WTC11 (cell line): Measurements from ENCODE around the gene MVP. TPM values are rescaled to one million over a fixed set of nuclear protein-coding genes. Genes with fewer than 3 reads are reported as not detected.

Experiments
- ATAC-seq: fragments of 200-7000 bp; cut with Tn5 transposase; 2 replicates; pipeline ENCODE4 v1.10.0; 2021; ENCODE audit warnings: mild to moderate bottlenecking, moderate library complexity
- CTCF ChIA-PET: fragments of 300-600 bp; sonication (Branson Sonifier 250); formaldehyde crosslinking; loops from one replicate; lab custom pipeline; 2021; ENCODE audit warnings: antibody characterized with exemption; lab: Charles Lee
- POLR2A ChIA-PET: fragments of 350-600 bp; sonication (Branson Sonifier 250); formaldehyde crosslinking; loops from one replicate; lab custom pipeline; 2021; ENCODE audit warnings: antibody characterized with exemption; lab: Charles Lee
- DNase-seq: peaks from one replicate; pipeline ENCODE4 v3.0.0; 2021; ENCODE audit warnings: low spot score
- H3K27ac Mint-ChIP-seq: 2 replicates; pipeline ENCODE4 v1.8.0; 2021; ENCODE audit warnings: mixed read lengths
- H3K27me3 Mint-ChIP-seq: 2 replicates; pipeline ENCODE4 v1.8.0; 2021; ENCODE audit warnings: low read depth, mild to moderate bottlenecking, moderate library complexity, mixed read lengths
- H3K36me3 Mint-ChIP-seq: 2 replicates; pipeline ENCODE4 v1.8.0; 2021; ENCODE audit warnings: mixed read lengths
- H3K4me1 Mint-ChIP-seq: 2 replicates; pipeline ENCODE4 v1.8.0; 2022; ENCODE audit warnings: mixed read lengths
- H3K4me3 Mint-ChIP-seq: 2 replicates; pipeline ENCODE4 v1.8.0; 2021; ENCODE audit warnings: mild to moderate bottlenecking, moderate library complexity, mixed read lengths
- H3K9me3 Mint-ChIP-seq: 2 replicates; pipeline ENCODE4 v1.8.0; 2021; ENCODE audit warnings: mixed read lengths
- AFF4 ChIP-seq: sonication (generic); formaldehyde crosslinking; IDR thresholded peaks from 2 replicates; pipeline ENCODE4 v1.8.1; 2023; ENCODE audit warnings: mild to moderate bottlenecking, missing genetic modification reagents, borderline replicate concordance
- ARID4B ChIP-seq: sonication (generic); formaldehyde crosslinking; IDR thresholded peaks from 2 replicates; pipeline ENCODE4 v1.8.0; 2023; ENCODE audit warnings: missing genetic modification reagents, mild to moderate bottlenecking, borderline replicate concordance
- ATF6 ChIP-seq: sonication (generic); formaldehyde crosslinking; IDR thresholded peaks from 2 replicates; pipeline ENCODE4 v1.8.1; 2023; ENCODE audit warnings: mild to moderate bottlenecking, missing genetic modification reagents
- CTCF ChIP-seq: fragments of 200-600 bp; IDR thresholded peaks from 2 replicates; pipeline ENCODE4 v1.8.0; 2022; ENCODE audit warnings: antibody characterized with exemption
- ESRRA ChIP-seq: sonication (generic); formaldehyde crosslinking; IDR thresholded peaks from 2 replicates; pipeline ENCODE4 v1.8.1; 2022; ENCODE audit warnings: mild to moderate bottlenecking, missing genetic modification reagents, borderline replicate concordance
- ETV6 ChIP-seq: sonication (generic); formaldehyde crosslinking; IDR thresholded peaks from 2 replicates; pipeline ENCODE4 v1.8.1; 2022; ENCODE audit warnings: mild to moderate bottlenecking, missing genetic modification reagents
- FOXK1 ChIP-seq: sonication (generic); formaldehyde crosslinking; IDR thresholded peaks from 2 replicates; pipeline ENCODE4 v1.8.0; 2022; ENCODE audit warnings: mild to moderate bottlenecking, moderate library complexity, missing genetic modification reagents
- IRF2 ChIP-seq: sonication (generic); formaldehyde crosslinking; IDR thresholded peaks from 2 replicates; pipeline ENCODE4 v1.8.0; 2022; ENCODE audit warnings: low read depth, missing genetic modification reagents, borderline replicate concordance
- NR2C2 ChIP-seq: sonication (generic); formaldehyde crosslinking; IDR thresholded peaks from 2 replicates; pipeline ENCODE4 v1.8.0; 2022; ENCODE audit warnings: mild to moderate bottlenecking, missing genetic modification reagents
- PREB ChIP-seq: sonication (generic); formaldehyde crosslinking; IDR thresholded peaks from 2 replicates; pipeline ENCODE4 v1.8.1; 2022; ENCODE audit warnings: mild to moderate bottlenecking, missing genetic modification reagents, moderate library complexity, borderline replicate concordance
- PRRX2 ChIP-seq: fragments of 250-450 bp; sonication (Bioruptor Pico); IDR thresholded peaks from 2 replicates; pipeline ENCODE4 v1.8.0; 2021; ENCODE audit warnings: mild to moderate bottlenecking
- SMAD3 ChIP-seq: sonication (generic); formaldehyde crosslinking; IDR thresholded peaks from 2 replicates; pipeline ENCODE4 v1.8.0; 2022; ENCODE audit warnings: missing genetic modification reagents, mild to moderate bottlenecking, borderline replicate concordance
- STAT6 ChIP-seq: sonication (generic); formaldehyde crosslinking; conservative IDR thresholded peaks from 2 replicates; pipeline ENCODE4 v1.8.1; 2023; ENCODE audit warnings: mild to moderate bottlenecking, low read depth, missing genetic modification reagents, moderate library complexity
- TEAD4 ChIP-seq: sonication (generic); formaldehyde crosslinking; IDR thresholded peaks from 2 replicates; pipeline ENCODE4 v1.8.0; 2022; ENCODE audit warnings: mild to moderate bottlenecking, missing genetic modification reagents
- USF2 ChIP-seq: sonication (generic); formaldehyde crosslinking; IDR thresholded peaks from 2 replicates; pipeline ENCODE4 v1.8.1; 2023; ENCODE audit warnings: mild to moderate bottlenecking, missing genetic modification reagents, moderate library complexity
- total RNA-seq: library from RNA; stranded (reverse); gene quantifications from 3 replicates; pipeline ENCODE4 v1.2.3, GENCODE V29; 2021

Gene MVP
- total RNA-seq, 1 experiment from 2014 or later: 10.8 TPM

- no peak for TF ChIP-seq STAT6 (CRISPR knock-in tag)
Observed at GRCh38 chr16:29863669-29863984, 43.4 kb downstream of the MVP start (continued).

- peaks cover 7% of the 10 kb centered on the region for H3K36me3 Mint-ChIP-seq
- H3K27ac Mint-ChIP-seq: no peak overlapping the region
- TF ChIP-seq IRF2 (CRISPR knock-in tag): no peak
- no peak for TF ChIP-seq CTCF
- no peak for TF ChIP-seq NR2C2 (CRISPR knock-in tag)
- no peak for TF ChIP-seq FOXK1 (CRISPR knock-in tag)
- no peak for TF ChIP-seq PRRX2
- TF ChIP-seq TEAD4 (CRISPR knock-in tag): no peak
- TF ChIP-seq PREB (CRISPR knock-in tag): no peak
- TF ChIP-seq ARID4B: no peak
- no peak for TF ChIP-seq USF2 (CRISPR knock-in tag)
- TF ChIP-seq ATF6 (CRISPR knock-in tag): no peak
- TF ChIP-seq SMAD3 (CRISPR knock-in tag): no peak
- TF ChIP-seq ETV6 (CRISPR knock-in tag): no peak
- TF ChIP-seq AFF4 (CRISPR knock-in tag): no peak
- no peak for TF ChIP-seq STAT6 (CRISPR knock-in tag)
- TF ChIP-seq ESRRA (CRISPR knock-in tag): no peak
Observed at GRCh38 chr16:29864205-29864604, 43.9 kb downstream of the MVP start.

More at GRCh38 chr16:29864205-29864604, 43.9 kb downstream of the MVP start:
- no peaks in the 10 kb centered on the region for H3K9me3 Mint-ChIP-seq
- H3K4me1 Mint-ChIP-seq: peaks cover 8% of the 10 kb centered on the region
- no peak for ATAC-seq
- no peaks in the 10 kb centered on the region for H3K27me3 Mint-ChIP-seq
- no peak overlapping the region for H3K4me3 Mint-ChIP-seq
- DNase-seq: no peak
- POLR2A ChIA-PET: interaction anchor here (0.6 to 1.2 kb wide), 2 partner anchors 109 to 252 kb away, joined by 3 to 4 read pairs; partner anchors contain the start of gene TAOK2
- CTCF ChIA-PET: interaction anchor here (0.6 to 3.8 kb wide), 5 partner anchors 13 to 167 kb away, joined by 3 to 32 read pairs (median 11); partner anchors contain the start of genes PAGR1 and TLCD3B
